H1 (cell line): Measurements from ENCODE around the gene NUAK1. TPM values are rescaled to one million over a fixed set of nuclear protein-coding genes. Genes with fewer than 3 reads are reported as not detected.

ENCODE experiments used
- CTCF ChIA-PET: fragments of 300-600 bp; sonication (Branson Sonifier 250); formaldehyde crosslinking; loops from one replicate; lab custom pipeline; 2021; ENCODE audit not compliant: partially characterized antibody; lab: Charles Lee
- POLR2A ChIA-PET: fragments of 300-600 bp; sonication (Branson Sonifier 250); formaldehyde crosslinking; loops from one replicate; lab custom pipeline; 2021; ENCODE audit warnings: inconsistent platforms; ENCODE audit not compliant: partially characterized antibody; lab: Charles Lee
- DNase-seq, 2 experiments: peaks; one replicate each; pipeline versions ENCODE4 v3.0.0 to v3.0.0-alpha.2; 2010 to 2022; ENCODE audit warnings: low spot score in 2 of 2, low read depth in 1 of 2, mixed read lengths in 1 of 2
- FAIRE-seq: peaks from 2 replicates; lab custom pipeline; 2011; peaks lifted over from hg19 to GRCh38; lab: Jason Lieb, UNC
- H2AFZ ChIP-seq: 2 replicates; pipeline ENCODE4 v1.8.1; 2012; ENCODE audit warnings: low read length, inconsistent platforms
- H2AK5ac ChIP-seq: 2 replicates; pipeline ENCODE4 v1.6.1; 2013; ENCODE audit warnings: low read depth, low read length
- H2BK120ac ChIP-seq: replicated peaks from 2 replicates; pipeline ENCODE3; 2013; ENCODE audit warnings: low read depth, low read length, inconsistent platforms
- H2BK12ac ChIP-seq: 2 replicates; pipeline ENCODE4 v1.6.1; 2013; ENCODE audit warnings: low read depth, low read length
- H2BK15ac ChIP-seq: 2 replicates; pipeline ENCODE4 v1.6.1; 2013; ENCODE audit warnings: low read length
- H2BK20ac ChIP-seq: 2 replicates; pipeline ENCODE4 v1.6.1; 2013; ENCODE audit warnings: low read length
- H2BK5ac ChIP-seq: 2 replicates; pipeline ENCODE4 v1.6.1; 2013; ENCODE audit warnings: low read depth, low read length
- H3K14ac ChIP-seq: 2 replicates; pipeline ENCODE4 v1.6.1; 2013; ENCODE audit warnings: inconsistent platforms; ENCODE audit not compliant: insufficient read length
- H3K18ac ChIP-seq: 2 replicates; pipeline ENCODE4 v1.6.1; 2013; ENCODE audit warnings: low read length; ENCODE audit errors: extremely low read depth
- H3K23ac ChIP-seq: 2 replicates; pipeline ENCODE4 v1.6.1; 2013; ENCODE audit warnings: inconsistent platforms; ENCODE audit not compliant: insufficient read length
- H3K23me2 ChIP-seq: 2 replicates; pipeline ENCODE4 v1.6.1; 2013; ENCODE audit warnings: low read depth, low read length
- H3K27ac ChIP-seq: 2 replicates; pipeline ENCODE4 v1.6.1; 2011; ENCODE audit warnings: low read depth, low read length, inconsistent platforms
- H3K27me3 ChIP-seq, 4 experiments: replicated peaks in 1 of 4; 1 replicate in 1 of 4; 2 replicates in 3 of 4; pipeline versions ENCODE4 v1.6.1 to v1.8.1; 2011 to 2013; ENCODE audit warnings: low read length in 3 of 4, mild to moderate bottlenecking in 3 of 4, inconsistent platforms in 2 of 4, mixed read lengths in 2 of 4, moderate library complexity in 1 of 4; ENCODE audit not compliant: control insufficient read depth in 3 of 4, insufficient read depth in 3 of 4; ENCODE audit errors: extremely low read depth in 1 of 4
- H3K36me3 ChIP-seq, 4 experiments: 2 replicates each; pipeline versions ENCODE4 v1.6.1 to v1.8.1; 2011 to 2013; ENCODE audit warnings: mild to moderate bottlenecking in 4 of 4, low read length in 3 of 4, moderate library complexity in 2 of 4, control low read depth in 1 of 4, inconsistent platforms in 1 of 4; ENCODE audit not compliant: insufficient read depth in 4 of 4, control insufficient read depth in 2 of 4
- H3K4ac ChIP-seq: replicated peaks from 2 replicates; pipeline ENCODE3; 2013; ENCODE audit warnings: low read length, low read depth, mixed read lengths, inconsistent platforms; ENCODE audit not compliant: insufficient read length
- H3K4me1 ChIP-seq, 4 experiments: replicated peaks in 1 of 4; 1 replicate in 1 of 4; 2 replicates in 3 of 4; pipeline versions ENCODE4 v1.6.1 to v1.8.1; 2011 to 2013; ENCODE audit warnings: low read length in 3 of 4, inconsistent platforms in 2 of 4, mixed read lengths in 1 of 4; ENCODE audit not compliant: insufficient read depth in 4 of 4, control insufficient read depth in 3 of 4
- H3K4me2 ChIP-seq, 2 experiments: 2 replicates each; pipeline versions ENCODE4 v1.6.1 to v1.8.1; 2011 to 2013; ENCODE audit warnings: low read depth in 2 of 2, low read length in 2 of 2, control low read depth in 1 of 2, inconsistent platforms in 1 of 2, mild to moderate bottlenecking in 1 of 2; ENCODE audit not compliant: insufficient read depth in 1 of 2
- H3K4me3 ChIP-seq, 4 experiments: fragments of 200-600, 300-600 bp in 1 of 4; sonication (generic), shearing (Covaris generic), sonication (Bioruptor Twin) in 1 of 4; 2 replicates each; pipeline versions ENCODE4 v1.5.1 to v1.8.1; 2011 to 2016; ENCODE audit warnings: low read length in 4 of 4, low read depth in 3 of 4, control low read depth in 2 of 4, inconsistent platforms in 2 of 4, mild to moderate bottlenecking in 2 of 4, mixed read lengths in 1 of 4, moderate library complexity in 1 of 4; ENCODE audit not compliant: insufficient read depth in 2 of 4; ENCODE audit errors: extremely low read depth in 1 of 4
- H3K56ac ChIP-seq: replicated peaks from 2 replicates; pipeline ENCODE3; 2013; ENCODE audit warnings: low read depth, mild to moderate bottlenecking, mixed read lengths, low read length, inconsistent platforms; ENCODE audit not compliant: insufficient read length
- H3K79me1 ChIP-seq: 2 replicates; pipeline ENCODE4 v1.6.1; 2013; ENCODE audit warnings: low read depth, low read length, control low read depth
- H3K79me2 ChIP-seq, 2 experiments: 2 replicates each; pipeline versions ENCODE4 v1.6.1 to v1.8.1; 2012 to 2013; ENCODE audit warnings: low read length in 2 of 2, mild to moderate bottlenecking in 2 of 2, inconsistent platforms in 1 of 2; ENCODE audit not compliant: insufficient read depth in 2 of 2, control insufficient read depth in 1 of 2
- H3K9ac ChIP-seq, 4 experiments: replicated peaks in 1 of 4; 1 replicate in 1 of 4; 2 replicates in 3 of 4; pipeline versions ENCODE4 v1.6.1 to v1.8.1; 2011 to 2013; ENCODE audit warnings: low read depth in 3 of 4, low read length in 3 of 4, control low read depth in 2 of 4, mild to moderate bottlenecking in 2 of 4, moderate library complexity in 2 of 4, inconsistent platforms in 1 of 4; ENCODE audit errors: extremely low read depth in 1 of 4
- H3K9me3 ChIP-seq, 2 experiments: 2 replicates each; pipeline versions ENCODE4 v1.6.1 to v1.8.1; 2012 to 2013; ENCODE audit warnings: mild to moderate bottlenecking in 2 of 2, moderate library complexity in 2 of 2, control low read depth in 1 of 2, inconsistent platforms in 1 of 2, low read depth in 1 of 2, low read length in 1 of 2, mixed read lengths in 1 of 2; ENCODE audit not compliant: insufficient read depth in 2 of 2
- H4K20me1 ChIP-seq, 2 experiments: replicated peaks in 1 of 2; 2 replicates each; pipeline versions ENCODE3 to v1.8.1; 2011 to 2013; ENCODE audit warnings: inconsistent platforms in 2 of 2, low read length in 2 of 2, mild to moderate bottlenecking in 1 of 2; ENCODE audit not compliant: insufficient read depth in 2 of 2, control insufficient read depth in 1 of 2
- H4K5ac ChIP-seq: 2 replicates; pipeline ENCODE4 v1.6.1; 2013; ENCODE audit warnings: low read length, low read depth, mixed read lengths, inconsistent platforms; ENCODE audit not compliant: insufficient read length
- H4K8ac ChIP-seq: 2 replicates; pipeline ENCODE4 v1.8.0; 2013; ENCODE audit warnings: mild to moderate bottlenecking, moderate library complexity, low read length, inconsistent platforms; ENCODE audit not compliant: insufficient read depth; ENCODE audit errors: extremely low read depth
- H4K91ac ChIP-seq: replicated peaks from 2 replicates; pipeline ENCODE3; 2013; ENCODE audit warnings: low read length, mixed read lengths, inconsistent platforms; ENCODE audit not compliant: insufficient read length
- SP2 ChIP-seq: IDR thresholded peaks from 2 replicates; pipeline ENCODE4 v1.6.1; 2012; ENCODE audit warnings: mild to moderate bottlenecking, low read length, inconsistent platforms
- SP4 ChIP-seq: IDR thresholded peaks from 2 replicates; pipeline ENCODE4 v1.6.1; 2012; ENCODE audit warnings: low read length, inconsistent platforms
- TAF1 ChIP-seq: IDR thresholded peaks from 2 replicates; pipeline ENCODE4 v1.6.1; 2011; ENCODE audit warnings: mild to moderate bottlenecking, low read depth, low read length
- TEAD4 ChIP-seq: IDR thresholded peaks from 2 replicates; pipeline ENCODE4 v1.6.1; 2012; ENCODE audit warnings: low read depth, low read length, inconsistent platforms, mixed read lengths
- WGBS, 2 experiments: shearing (Covaris generic) in 1 of 2; methylation state at CpG; one replicate each; pipeline versions ENCODE4 v1.1.6 to v1.1.7; 2013 to 2015; ENCODE audit warnings: low lambda C conversion rate in 2 of 2, mixed read lengths in 2 of 2, inconsistent platforms in 1 of 2, low coverage in 1 of 2, missing lambda C conversion rate in 1 of 2; ENCODE audit not compliant: insufficient replicate concordance in 2 of 2, insufficient coverage in 1 of 2, insufficient read length in 1 of 2; ENCODE audit errors: extremely low coverage in 1 of 2, missing lambda C conversion rate in 1 of 2; 5-methylcytosine and 5-hydroxymethylcytosine counted together
- polyA plus RNA-seq, 7 experiments: library from polyadenylated mRNA; depleted of rRNA in 3 of 7; stranded (reverse) in 5 of 7; unstranded in 2 of 7; fragments of >200 nt in 5 of 7; fragments of 200-250 nt in 2 of 7; gene quantifications; 1 replicate in 5 of 7; 2 replicates in 1 of 7; 4 replicates in 1 of 7; pipeline versions ENCODE4 v1.2.1 to v1.2.3, GENCODE V29; 2011 to 2013; ENCODE audit warnings: missing spikeins in 2 of 7, mixed read lengths in 2 of 7
- total RNA-seq: library from RNA; stranded (reverse); fragmentation: NEBNext Ultra II Directional; extraction: Animal tissue kit (Norgen Biotek cat#: 25700); gene quantifications from 2 replicates; pipeline ENCODE4 v1.2.1, GENCODE V29; 2021

The NUAK1 gene
- total and polyA plus RNA-seq, 2 of the 8 experiments (the other 6 are each of a cell fraction or from before 2014, with no cell fraction given), result 6.7 to 18.2 TPM

- no peak for FAIRE-seq
- H3K79me2 ChIP-seq, result peaks cover 0 to 71% of the 10 kb centered on the region in 2 experiments; a peak in 2 of 4 replicates
- H3K14ac ChIP-seq, result no peak overlapping the region
- no peak for DNase-seq
- no peaks in the 10 kb centered on the region for H4K20me1 ChIP-seq
- peaks cover 7% of the 10 kb centered on the region; the same call in 1 of the 2 replicates for H3K79me1 ChIP-seq
- no peak overlapping the region for H4K91ac ChIP-seq
- H3K27ac ChIP-seq, result 0 out of 2 replicates have a peak overlapping the region, but pooled peaks have one; percentile 88
- POLR2A ChIA-PET, result interaction anchor here (0.5 to 3.1 kb wide), 10 partner anchors 10 to 432 kb away, joined by 3 to 27 read pairs (median 4); no protein-coding TSS in a partner anchor
- H2AFZ ChIP-seq, result no peak overlapping the region
- peak overlapping the region; percentile 85 for H4K8ac ChIP-seq
- H2BK120ac ChIP-seq, result no peak overlapping the region
- peaks cover 0 to 7% (median 0%) of the 10 kb centered on the region in 4 experiments; a peak in 1 of 7 replicates for H3K27me3 ChIP-seq
- peaks cover 19 to 47% (median 32%) of the 10 kb centered on the region in 4 experiments for H3K4me1 ChIP-seq
- peak overlapping the region; percentile 48; the same call in 1 of the 2 replicates for H3K18ac ChIP-seq
- no peak overlapping the region for H4K5ac ChIP-seq
- no peak overlapping the region for H3K4ac ChIP-seq
- no peak overlapping the region for H3K23ac ChIP-seq
- no peak overlapping the region for H2BK20ac ChIP-seq
- peak overlapping the region; percentile 46 to 94 (median 81); a peak in 6 of 7 replicates for H3K9ac ChIP-seq
- 0% methylated on average over 14 of the region's 23 CpGs; no CpG with 5 or more reads in 1 of the 2 experiments for WGBS, 2 experiments
- H3K4me3 ChIP-seq, result peak overlapping the region; percentile 76 to 80 (median 78)
- H2BK15ac ChIP-seq, result peak overlapping the region; percentile 6; the same call in 1 of the 2 replicates
- H2BK12ac ChIP-seq, result no peak overlapping the region
- CTCF ChIA-PET, result interaction anchor here (0.6 to 6.5 kb wide), 7 partner anchors 10 to 707 kb away, joined by 3 to 60 read pairs (median 4); no protein-coding TSS in a partner anchor
- H3K36me3 ChIP-seq, result no peaks in the 10 kb centered on the region
- 0 out of 2 replicates have a peak overlapping the region, but pooled peaks have one; percentile 25 for H2BK5ac ChIP-seq
- H3K9me3 ChIP-seq, result no peaks in the 10 kb centered on the region
- peaks cover 16% of the 10 kb centered on the region for H3K23me2 ChIP-seq
- no peak overlapping the region for H3K56ac ChIP-seq
- H3K4me2 ChIP-seq, result peak overlapping the region; percentile 87 to 88
- H2AK5ac ChIP-seq, result no peak overlapping the region
- TF ChIP-seq SP2 (no peak), TAF1 (no peak), SP4 (no peak), TEAD4 (no peak)
Observed at GRCh38 chr12:106138357-106138632, 459 bp downstream of the NUAK1 start.
